GM18507 (cell line): Measurements from ENCODE around the gene SLTM.
"Not testable (repeated sequence)": the region's sequence is repeated elsewhere in the genome, so short reads cannot be mapped to it uniquely, and the experiment has no call there.

ENCODE experiments used
- DNase-seq: peaks from one replicate; pipeline ENCODE4 v3.0.0; 2011; ENCODE audit warnings: low read depth; ENCODE audit not compliant: insufficient read length; ENCODE audit errors: extremely low spot score
- FAIRE-seq: peaks from 2 replicates; lab custom pipeline; 2011; peaks lifted over from hg19 to GRCh38; lab: Jason Lieb, UNC

SLTM gene

DNA sequence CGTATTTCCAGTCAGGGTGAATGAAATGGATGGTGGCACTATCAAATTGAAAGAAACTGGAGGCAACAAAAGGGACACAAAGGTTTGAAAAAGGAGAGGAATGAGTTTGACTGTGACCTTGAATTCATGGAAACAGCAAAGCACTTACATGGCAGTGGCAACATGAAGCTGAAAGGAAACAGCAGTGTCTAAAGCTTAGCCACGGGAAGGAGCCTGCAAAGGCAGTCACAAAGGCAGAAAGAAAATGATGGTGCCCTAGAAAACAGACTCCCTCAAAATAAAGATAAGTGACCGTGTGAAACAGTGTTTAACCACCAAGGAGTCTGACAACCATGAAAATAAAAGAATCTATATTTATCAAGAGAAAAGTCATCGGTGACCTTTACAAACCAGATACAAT lies 51.2 kb downstream of the SLTM start:
- DNase-seq (no peak), FAIRE-seq (no peak)

DNA sequence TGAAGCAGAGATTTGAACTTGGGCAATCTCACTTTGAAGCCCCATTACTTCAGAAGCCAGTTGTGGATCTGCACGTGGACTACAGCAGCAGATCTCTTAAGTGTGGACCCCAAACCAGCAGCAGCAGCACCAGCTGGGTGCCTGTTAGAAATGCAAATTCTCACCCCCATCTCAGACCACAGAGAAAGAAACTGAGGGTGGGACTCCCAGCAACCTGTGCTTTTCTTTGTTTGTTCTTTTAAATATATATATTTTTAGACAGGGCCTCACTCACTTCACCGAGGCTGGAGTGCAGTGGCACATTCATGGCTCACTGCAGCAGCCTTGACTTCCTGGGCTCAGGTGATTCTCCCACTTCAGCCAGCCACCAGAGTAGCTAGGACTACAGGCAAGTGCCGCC lies 53.2 kb downstream of the SLTM start:
- DNase-seq (no peak), FAIRE-seq (no peak)

DNA sequence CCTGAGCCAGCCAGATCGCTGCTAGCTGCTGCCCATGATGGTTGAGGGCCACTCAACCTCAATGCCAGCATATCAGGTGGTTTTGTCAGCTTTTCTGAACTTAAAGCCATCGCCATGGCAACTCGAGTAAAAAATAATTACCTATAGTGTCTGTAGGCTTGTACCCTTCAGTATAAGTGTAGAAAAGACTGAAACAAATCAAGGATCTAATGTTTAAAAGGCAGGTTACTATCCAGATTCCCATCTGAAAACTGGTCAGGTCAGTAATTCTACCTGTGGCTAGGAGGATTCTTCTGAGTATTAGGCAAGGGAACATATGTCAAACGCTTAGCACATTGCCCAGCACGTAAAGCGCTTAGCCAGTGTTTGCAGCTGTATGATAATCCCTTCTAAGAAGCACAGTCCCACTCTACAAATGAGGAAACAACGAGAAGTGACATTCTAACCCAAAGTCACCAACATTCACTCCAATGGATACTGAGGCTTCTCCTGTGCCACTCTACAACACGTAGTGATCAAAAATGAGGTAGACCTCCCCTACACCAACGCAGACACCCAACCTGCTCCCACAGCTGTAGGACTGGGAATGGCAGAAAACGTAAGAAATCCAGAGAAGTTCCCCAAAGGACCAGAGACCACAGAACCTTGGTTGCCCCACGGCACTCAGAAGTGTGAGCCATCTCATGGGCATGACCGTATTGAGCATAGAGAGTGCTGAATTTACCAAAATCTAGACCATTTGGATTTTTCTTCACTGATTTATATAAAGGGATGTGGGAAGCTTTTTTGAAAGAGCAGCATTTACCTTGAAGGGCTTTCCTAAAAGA lies 55.3 kb downstream of the SLTM start:
- no peak for DNase-seq

DNA sequence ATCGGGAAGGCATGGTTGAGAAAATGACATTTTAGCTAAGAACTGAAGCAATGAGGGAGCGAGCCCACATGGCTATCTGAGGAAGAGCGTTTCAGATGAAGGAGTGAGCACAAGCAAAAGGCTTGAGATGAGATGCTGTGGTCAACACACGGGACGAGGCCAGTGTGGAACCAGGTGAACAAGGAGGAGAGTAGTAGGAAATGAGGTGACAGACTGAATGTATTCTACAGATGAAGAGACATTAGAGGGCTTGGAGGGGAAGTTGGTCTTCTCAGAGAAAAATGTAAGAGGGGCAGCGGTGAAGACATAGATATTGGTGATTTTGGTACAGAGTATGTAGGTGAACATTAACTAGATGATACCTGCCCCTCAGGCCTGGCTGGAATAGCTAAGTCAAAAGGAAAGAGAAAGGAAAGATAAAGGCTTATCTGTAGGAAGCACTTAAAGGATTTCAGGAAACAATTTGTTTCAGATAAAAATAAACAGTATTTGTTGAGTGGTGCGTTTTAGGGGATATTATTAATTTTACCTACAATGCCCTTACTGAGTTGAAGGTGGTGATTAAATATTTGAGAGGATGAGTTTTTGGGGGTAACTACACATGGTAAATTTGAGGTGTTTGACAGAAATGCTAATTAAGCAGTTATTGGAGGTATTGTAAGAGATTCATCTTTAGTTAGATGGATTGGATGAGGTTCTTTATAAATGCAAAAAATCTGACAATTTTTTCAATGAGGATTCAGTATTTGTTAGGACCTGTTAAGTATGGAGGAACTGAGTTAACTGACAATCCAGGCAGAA lies 57.0 kb downstream of the SLTM start:
- FAIRE-seq, result no peak
- DNase-seq, result no peak

More for the DNA sequence above, 55.3 kb downstream of the SLTM start:
- no peak for FAIRE-seq

DNA sequence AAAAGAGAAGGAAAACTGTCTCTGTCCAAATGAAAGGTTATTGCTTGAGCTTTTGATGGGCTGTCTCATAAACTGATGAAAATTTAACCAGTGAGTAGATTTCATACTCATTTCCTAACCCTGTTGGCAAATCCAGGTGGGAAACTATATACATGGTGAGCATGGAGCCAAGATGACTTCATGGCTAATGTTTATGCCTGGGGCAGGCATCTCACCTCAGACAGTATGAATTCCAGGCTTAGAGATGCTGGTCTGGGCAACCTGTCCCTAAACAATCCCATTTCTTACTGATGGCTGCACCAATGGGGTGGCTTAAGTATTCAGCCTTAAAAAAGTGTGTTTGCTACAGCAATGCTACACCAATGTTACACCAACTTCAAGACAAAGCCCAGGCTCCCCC lies 58.1 kb downstream of the SLTM start:
- FAIRE-seq (no peak), DNase-seq (no peak)

DNA sequence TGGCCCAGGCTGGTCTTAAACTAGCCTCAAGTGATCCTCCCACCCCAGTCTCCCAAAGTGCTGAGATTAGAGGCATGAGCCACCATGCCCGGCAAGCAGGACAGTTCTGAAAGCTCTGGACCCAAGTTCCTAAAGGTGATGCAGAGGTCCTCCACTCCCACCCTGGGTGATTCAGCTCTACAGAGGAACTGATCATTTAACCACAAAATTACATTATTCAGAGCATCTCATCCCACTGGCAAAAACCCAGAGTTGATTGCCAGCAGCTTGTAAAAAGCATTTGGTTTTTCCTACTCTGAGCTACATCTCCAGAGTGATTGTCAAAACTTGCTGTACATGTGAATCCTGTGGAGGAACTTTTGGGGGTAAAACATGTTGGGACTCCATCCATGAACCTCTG lies 60.2 kb downstream of the SLTM start:
- FAIRE-seq (no peak), DNase-seq (no peak)

DNA sequence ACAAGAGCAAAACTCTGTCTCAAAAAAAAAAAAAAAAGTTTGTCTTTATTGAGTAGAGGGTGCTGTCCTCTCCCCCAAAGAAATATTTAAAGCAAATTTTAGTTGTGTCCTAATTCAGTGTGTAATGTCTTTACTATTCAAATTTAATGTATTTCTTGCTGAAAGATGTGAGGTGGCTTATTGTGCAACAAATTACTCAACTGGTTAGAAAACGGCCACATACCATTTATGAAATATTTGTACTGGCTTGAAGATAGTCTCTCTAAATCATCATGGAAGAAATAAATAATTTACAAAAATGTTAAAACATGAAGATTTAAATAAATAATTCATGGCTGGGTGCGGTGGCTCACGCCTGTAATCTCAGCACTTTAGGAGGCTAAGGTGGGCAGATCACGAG lies 63.0 kb downstream of the SLTM start:
- FAIRE-seq, result no peak
- no peak for DNase-seq

DNA sequence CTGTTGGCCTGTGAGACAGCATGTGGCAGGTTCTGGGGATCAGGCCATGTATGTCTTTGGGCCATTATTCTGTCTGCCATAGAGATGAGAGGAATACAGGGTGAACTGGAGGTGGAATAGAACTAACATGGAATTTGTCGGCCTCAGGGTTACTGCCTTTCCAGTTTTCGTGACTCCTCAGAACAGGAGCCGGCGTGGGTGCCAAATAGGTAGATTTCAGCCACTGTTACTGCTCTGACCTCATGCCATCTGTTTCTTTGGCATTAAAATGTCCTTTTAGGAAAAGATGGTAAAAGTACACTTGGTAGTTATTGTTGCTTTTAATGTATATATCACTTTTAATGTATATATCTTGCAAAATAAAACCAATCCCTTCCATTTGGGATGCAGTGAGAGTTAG lies 65.6 kb downstream of the SLTM start:
- FAIRE-seq (no peak), DNase-seq (no peak)

DNA sequence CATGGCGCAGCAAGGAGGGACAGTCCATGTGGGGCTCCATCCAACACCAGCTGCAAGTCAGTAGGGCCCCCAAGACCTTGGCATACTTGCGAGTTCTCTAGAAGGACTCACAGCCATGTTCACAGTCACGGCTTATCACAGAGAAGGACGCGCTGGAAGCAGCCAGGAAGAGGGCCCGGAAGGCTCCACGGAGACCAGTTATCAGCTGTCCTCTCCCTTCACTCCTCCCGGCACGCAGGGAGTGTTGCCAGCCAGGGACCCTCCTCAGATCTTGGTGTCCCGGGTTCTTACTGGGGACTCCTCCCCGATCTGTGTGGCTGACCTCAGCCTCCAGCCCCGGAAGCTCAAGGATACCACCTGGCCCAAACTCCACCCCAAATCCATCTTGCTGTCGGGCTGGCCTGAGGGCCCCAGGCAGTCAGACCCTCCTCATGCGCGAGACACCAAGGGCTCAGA lies 68.0 kb downstream of the SLTM start:
- DNase-seq (no peak), FAIRE-seq (no peak)

DNA sequence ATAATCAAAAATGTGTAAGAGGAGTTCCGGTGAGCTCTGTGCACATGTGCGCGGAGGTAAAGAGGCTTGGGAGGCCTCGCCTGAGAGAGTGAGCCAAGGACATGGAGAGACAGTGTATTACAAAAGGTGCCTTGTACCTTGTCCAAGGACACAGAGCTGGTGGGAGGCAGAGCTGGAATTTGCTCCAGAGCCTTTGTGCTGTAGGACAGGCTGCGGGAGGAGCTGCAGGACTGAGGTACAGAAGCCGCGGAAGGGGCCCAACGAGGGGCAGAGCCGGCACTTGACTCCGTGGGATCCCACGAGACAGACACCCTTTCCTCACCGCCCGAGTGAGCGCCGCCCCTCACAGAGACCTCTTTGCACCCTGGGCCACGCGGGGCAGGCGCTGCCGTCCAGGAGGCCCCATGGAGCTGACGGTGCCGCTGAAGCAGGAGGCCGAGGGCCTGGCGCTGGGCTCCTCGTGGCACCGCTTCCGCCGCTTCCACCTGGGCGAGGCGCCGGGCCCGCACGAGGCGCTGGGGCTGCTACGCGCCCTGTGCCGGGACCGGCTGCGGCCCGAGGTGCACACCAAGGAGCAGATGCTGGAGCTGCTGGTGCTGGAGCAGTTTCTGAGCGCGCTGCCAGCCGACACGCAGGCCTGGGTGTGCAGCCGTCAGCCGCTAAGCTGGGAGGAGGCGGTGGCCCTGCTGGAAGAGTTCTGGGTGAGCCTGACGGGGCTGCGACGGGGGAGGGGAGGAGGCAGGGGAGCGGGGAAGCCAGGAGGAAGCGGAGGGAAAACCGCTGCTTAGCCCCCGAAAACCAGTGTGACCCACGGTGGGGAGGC lies 68.7 kb downstream of the SLTM start:
- FAIRE-seq, result no peak

DNA sequence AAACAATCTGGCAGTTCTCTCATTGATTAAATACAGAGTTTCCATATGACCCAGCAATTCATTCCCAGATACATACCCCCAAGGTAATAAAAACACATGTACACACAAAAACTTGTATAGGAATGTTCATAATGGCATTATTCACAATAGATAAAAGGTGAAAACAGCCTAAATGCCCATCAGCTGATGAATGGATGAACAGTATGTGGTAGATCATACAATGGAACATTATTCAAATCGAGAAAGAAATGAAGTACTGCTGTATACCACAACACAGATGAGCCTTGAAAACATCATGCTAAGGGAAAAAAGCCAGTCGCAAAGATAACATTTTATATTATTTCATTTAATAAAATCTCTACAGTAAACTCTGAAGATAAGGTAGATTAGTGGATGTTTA lies 71.2 kb downstream of the SLTM start:
- FAIRE-seq, result no peak

More for the DNA sequence above, 68.7 kb downstream of the SLTM start:
- DNase-seq, result no peak

DNA sequence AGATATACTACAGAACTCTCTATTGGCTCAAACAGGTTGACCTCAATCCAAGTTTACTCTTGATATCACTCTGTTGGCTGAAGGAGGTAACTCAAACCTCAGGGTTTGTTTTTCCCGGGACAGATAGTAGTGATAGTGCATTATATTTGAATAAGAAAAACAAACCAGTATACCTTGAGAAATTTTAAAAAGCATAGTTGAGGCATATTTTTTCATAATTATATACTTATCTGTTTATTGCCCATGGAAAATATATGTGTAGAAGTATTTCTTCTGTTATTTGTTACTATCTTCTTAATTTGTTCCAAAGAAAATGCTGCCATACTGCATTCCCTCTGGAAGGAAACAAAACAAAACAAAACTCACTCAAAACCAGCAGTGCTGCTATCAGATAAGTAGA lies 76.9 kb downstream of the SLTM start:
- not testable (repeated sequence) for DNase-seq, FAIRE-seq

More for the DNA sequence above, 71.2 kb downstream of the SLTM start:
- DNase-seq, result no peak

DNA sequence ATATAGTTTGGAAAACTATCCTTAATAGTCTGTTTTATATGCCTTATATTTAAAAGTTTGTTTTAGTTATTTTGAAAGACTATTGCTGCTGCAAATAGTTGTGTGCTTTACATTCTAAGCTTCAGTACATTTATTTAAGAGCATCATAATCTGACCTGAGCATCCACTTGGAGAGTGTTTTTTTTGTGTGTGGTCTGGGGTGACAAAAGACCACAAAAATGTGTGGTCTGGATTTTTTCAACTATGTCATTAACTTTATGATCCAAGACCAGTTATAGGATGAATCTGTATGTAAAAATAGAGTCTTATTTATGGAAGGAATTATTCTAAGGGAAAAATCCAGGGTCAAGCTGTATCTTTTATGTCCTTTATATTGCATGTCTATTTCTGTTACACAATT lies 77.4 kb downstream of the SLTM start:
- DNase-seq (no peak), FAIRE-seq (no peak)

DNA sequence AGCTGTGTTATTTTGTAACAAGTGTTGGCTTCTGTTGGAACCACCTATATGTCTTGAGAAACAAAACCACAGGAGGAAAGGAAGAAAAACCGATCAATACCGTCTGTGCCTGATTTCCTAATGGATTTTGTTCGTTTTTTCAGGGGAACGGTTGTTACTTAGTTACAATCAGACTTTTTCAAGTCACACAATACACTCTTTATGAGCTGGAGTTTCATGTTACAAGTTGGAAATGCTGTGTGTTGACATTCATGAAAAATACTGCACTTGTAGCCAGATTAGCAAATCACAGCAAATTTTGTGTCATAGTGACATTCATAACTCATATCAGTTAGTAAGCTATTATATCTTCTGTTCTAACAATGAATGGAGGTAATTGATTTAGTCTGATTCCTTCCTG lies 78.9 kb downstream of the SLTM start:
- FAIRE-seq, result no peak
- DNase-seq, result no peak

DNA sequence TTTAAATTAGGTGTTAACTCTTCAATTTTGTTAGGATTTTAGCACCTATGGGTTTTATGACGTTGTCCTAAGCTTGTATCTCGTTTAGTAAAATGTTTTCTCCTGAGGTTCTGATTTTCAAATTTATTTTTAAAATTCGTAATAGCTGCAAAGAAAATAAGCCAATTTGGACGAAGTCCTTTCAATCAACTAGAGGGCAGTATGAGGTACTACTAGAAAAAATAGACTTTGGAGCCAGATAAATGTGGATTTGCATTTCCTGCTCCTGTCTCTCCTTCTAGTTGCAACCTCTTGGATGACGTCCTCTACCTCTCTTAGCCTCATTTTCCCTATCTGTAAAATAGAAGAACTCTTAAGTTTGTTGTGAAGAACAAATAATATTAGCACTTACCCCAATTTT lies 81.1 kb downstream of the SLTM start:
- no peak for DNase-seq
- no peak for FAIRE-seq

DNA sequence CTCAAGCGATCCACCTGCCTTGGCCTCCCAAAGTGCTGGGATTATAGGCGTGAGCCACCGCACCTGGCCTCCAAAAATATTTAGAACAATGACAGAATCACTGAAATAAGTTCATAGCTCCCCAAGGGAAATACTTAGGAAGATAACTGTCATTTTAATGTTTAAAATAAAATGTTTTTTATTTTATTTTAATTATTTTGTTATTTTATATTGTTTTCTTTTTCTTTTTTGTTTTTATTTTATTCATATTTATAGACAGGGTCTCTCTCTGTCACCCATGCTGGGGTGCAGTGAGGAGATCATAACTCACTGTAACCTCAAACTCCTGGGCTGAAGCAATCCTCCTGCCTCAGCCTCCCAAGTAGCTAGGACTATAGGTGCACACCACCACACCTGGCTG lies 82.3 kb downstream of the SLTM start:
- DNase-seq, FAIRE-seq: not testable (repeated sequence)

DNA sequence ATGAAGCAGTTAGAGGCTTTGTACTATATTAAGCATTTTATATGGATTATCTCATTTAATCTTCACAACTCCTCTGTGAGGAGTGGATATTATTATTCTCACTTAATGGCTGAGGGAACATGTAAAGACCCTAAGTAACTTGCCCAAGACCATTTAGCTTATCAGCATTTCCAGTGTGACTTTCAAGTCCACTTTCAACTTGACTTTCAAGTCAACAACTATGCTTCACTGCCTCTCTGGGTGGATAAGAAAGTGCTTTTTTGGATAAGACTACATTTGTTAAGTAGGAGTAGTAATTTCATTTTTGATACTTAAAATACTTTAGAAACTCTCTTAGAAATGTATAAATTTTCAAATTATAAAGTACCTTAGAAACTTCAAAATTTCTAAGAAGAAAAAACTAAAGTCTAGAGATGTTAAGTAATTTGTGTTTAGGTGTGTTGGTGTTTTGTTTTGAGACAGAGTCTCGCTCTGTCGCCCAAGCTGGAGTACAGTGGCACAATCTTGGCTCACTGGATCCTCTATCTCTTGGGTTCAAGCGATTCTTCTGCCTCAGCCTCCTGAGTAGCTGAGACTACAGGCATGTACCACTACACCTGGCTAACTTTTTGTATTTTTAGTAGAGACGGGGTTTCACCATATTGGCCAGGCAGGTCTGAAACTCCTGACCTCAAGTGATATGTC lies 90.6 kb downstream of the SLTM start:
- FAIRE-seq (peak; percentile 53), DNase-seq (no peak)

DNA sequence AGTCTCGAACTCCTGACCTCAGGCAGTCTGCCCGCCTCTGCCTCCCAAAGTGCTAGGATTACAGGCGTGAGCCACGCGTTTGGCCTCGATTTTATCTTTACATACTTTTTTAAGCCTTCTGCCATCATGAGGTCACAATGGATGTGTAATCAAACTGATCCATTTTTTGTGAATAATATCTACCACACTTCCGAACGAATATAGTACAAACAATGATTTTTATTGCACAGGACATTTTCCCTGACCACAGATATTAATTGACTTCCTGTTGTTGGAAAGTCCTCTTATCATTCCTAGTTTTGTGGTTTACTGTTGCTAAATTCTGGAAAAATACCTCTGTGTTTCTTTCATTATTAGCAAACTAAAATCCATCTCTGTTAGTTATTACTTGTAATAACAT lies 93.4 kb downstream of the SLTM start:
- DNase-seq, result no peak
- FAIRE-seq, result no peak

DNA sequence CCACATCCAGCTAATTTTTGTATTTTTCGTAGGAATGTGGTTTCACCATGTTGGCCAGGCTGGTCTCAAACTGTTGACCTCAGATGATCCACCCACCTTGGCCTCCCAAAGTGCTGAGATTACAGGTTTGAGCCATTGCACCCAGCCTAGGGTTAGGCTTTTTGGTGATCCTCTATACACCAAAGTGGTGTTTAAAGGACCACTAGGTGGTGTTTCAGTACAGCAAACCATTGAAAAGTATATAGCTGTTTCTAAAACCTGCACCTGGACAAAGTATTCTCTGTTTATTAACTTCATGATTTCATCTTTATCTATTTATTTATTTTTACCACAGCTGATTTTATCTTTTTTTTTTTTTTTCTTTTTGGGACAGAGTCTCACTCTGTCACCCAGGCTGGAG lies 94.0 kb downstream of the SLTM start:
- no peak for DNase-seq
- FAIRE-seq, result no peak
